DOHH2 (cell line): ENCODE measurements around the gene TUT4.

Experiments
- H3F3A ChIP-seq: fragments of 200-600 bp; sonication (generic), shearing (Covaris generic); 2 replicates; pipeline ENCODE4 v1.6.0; 2016; ENCODE audit warnings: antibody characterized with exemption, mild to moderate bottlenecking; ENCODE audit not compliant: control insufficient read depth, insufficient read depth
- H3K27ac ChIP-seq: fragments of 200-600 bp; sonication (generic); 2 replicates; pipeline ENCODE4 v1.5.1; 2014; ENCODE audit warnings: low read depth, mild to moderate bottlenecking, low read length, moderate library complexity
- H3K27me3 ChIP-seq: fragments of 200-600 bp; sonication (generic); 2 replicates; pipeline ENCODE4 v1.6.1; 2014; ENCODE audit warnings: mild to moderate bottlenecking, low read length, mixed read lengths; ENCODE audit not compliant: control insufficient read depth
- H3K36me3 ChIP-seq: fragments of 200-600 bp; sonication (generic); 2 replicates; pipeline ENCODE4 v1.6.1; 2014; ENCODE audit warnings: mild to moderate bottlenecking, low read length, moderate library complexity, mixed read lengths; ENCODE audit not compliant: control insufficient read depth
- H3K4me1 ChIP-seq: fragments of 200-600 bp; sonication (generic); 2 replicates; pipeline ENCODE4 v1.6.1; 2014; ENCODE audit warnings: mild to moderate bottlenecking, low read length, mixed read lengths; ENCODE audit not compliant: control insufficient read depth
- H3K4me2 ChIP-seq: fragments of 200-600 bp; sonication (generic); 2 replicates; pipeline ENCODE4 v1.6.0; 2014; ENCODE audit warnings: mild to moderate bottlenecking, low read length, moderate library complexity
- H3K4me3 ChIP-seq: fragments of 200-600 bp; sonication (generic); 2 replicates; pipeline ENCODE4 v1.5.1; 2014; ENCODE audit warnings: mild to moderate bottlenecking, low read length, mixed read lengths
- H3K79me2 ChIP-seq: fragments of 200-600 bp; sonication (generic); 2 replicates; pipeline ENCODE4 v1.6.1; 2014; ENCODE audit warnings: mild to moderate bottlenecking, low read length, mixed read lengths; ENCODE audit not compliant: control insufficient read depth
- H3K9me2 ChIP-seq: fragments of 200-600 bp; sonication (generic); replicated peaks from 2 replicates; pipeline ENCODE4 v1.6.1; 2014; ENCODE audit warnings: mild to moderate bottlenecking, low read length, mixed read lengths; ENCODE audit not compliant: control insufficient read depth
- H3K9me3 ChIP-seq: fragments of 200-600 bp; sonication (generic); 2 replicates; pipeline ENCODE4 v1.6.1; 2014; ENCODE audit warnings: antibody characterized with exemption, low read length, mixed read lengths; ENCODE audit not compliant: control insufficient read depth, insufficient read depth
- H4K20me1 ChIP-seq: fragments of 200-600 bp; sonication (generic); 2 replicates; pipeline ENCODE4 v1.6.0; 2014; ENCODE audit warnings: low read depth, mild to moderate bottlenecking, antibody characterized with exemption, low read length, moderate library complexity; ENCODE audit not compliant: control insufficient read depth, insufficient read depth
- EZH2phosphoT487 ChIP-seq: fragments of 200-600 bp; sonication (generic); IDR thresholded peaks from 2 replicates; pipeline ENCODE4 v1.6.1; 2017; ENCODE audit warnings: borderline replicate concordance, mild to moderate bottlenecking, antibody characterized with exemption, low read length, moderate library complexity, mixed read lengths
- TF ChIP-seq, protein P1 (sequence below): fragments of 200-600 bp; sonication (generic); IDR thresholded peaks from one replicate; pipeline ENCODE4 v1.5.1; 2014; ENCODE audit warnings: antibody characterized with exemption, mild to moderate bottlenecking, low read depth, low read length; ENCODE audit not compliant: poor library complexity, severe bottlenecking

Gene TUT4

DNA sequence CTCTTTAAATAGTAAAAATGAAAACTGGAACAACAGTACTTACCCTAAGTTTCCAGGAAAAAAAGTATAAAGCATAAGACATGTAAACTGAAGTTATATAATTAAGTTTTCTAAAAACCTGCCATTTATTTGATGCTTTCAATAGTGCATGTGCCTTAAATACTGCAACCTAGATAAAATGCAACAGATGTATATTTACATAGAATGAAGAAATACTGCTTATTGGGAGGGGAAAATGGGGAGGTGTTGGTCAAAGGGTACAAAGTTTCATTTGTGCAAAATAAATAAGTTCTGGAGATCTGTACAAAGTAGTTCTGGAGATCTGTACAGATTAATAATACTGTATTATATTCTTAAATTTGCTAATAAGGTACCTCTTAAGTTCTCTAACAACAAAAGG lies 79.9 kb downstream of the TUT4 start:
- H4K20me1 ChIP-seq: no peaks in the 10 kb centered on the region
- peaks cover 38% of the 10 kb centered on the region for H3K36me3 ChIP-seq
- TF ChIP-seq, protein P1, sequence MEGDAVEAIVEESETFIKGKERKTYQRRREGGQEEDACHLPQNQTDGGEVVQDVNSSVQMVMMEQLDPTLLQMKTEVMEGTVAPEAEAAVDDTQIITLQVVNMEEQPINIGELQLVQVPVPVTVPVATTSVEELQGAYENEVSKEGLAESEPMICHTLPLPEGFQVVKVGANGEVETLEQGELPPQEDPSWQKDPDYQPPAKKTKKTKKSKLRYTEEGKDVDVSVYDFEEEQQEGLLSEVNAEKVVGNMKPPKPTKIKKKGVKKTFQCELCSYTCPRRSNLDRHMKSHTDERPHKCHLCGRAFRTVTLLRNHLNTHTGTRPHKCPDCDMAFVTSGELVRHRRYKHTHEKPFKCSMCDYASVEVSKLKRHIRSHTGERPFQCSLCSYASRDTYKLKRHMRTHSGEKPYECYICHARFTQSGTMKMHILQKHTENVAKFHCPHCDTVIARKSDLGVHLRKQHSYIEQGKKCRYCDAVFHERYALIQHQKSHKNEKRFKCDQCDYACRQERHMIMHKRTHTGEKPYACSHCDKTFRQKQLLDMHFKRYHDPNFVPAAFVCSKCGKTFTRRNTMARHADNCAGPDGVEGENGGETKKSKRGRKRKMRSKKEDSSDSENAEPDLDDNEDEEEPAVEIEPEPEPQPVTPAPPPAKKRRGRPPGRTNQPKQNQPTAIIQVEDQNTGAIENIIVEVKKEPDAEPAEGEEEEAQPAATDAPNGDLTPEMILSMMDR: no peak
- no peak for TF ChIP-seq EZH2phosphoT487
- H3F3A ChIP-seq: no peaks in the 10 kb centered on the region
- no peak overlapping the region for H3K4me2 ChIP-seq
- no peak overlapping the region for H3K4me3 ChIP-seq
- no peaks in the 10 kb centered on the region for H3K9me2 ChIP-seq
- no peaks in the 10 kb centered on the region for H3K79me2 ChIP-seq
- no peaks in the 10 kb centered on the region for H3K9me3 ChIP-seq
- H3K4me1 ChIP-seq: no peaks in the 10 kb centered on the region
- H3K27me3 ChIP-seq: no peaks in the 10 kb centered on the region
- no peak overlapping the region for H3K27ac ChIP-seq

DNA sequence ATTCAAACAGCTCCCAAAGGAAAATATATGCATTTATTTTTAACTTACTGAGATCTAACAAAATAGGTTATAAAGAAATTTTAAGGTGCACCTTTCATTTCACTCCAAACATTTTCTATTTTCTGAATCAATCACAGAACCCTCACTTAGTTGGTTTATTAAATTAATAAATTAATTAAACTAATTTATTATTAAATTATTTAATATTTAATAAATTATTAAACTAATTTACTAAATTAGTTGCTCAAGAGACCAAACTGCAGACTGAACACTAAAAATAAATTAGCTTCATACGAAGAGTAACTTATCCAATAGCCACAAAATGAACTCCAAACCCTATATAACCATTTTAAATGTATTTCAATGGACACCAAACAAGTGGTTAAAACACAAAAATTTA lies 80.5 kb downstream of the TUT4 start:
- Histone ChIP-seq H3K4me3 (no peak overlapping the region), H3F3A (no peaks in the 10 kb centered on the region), H3K36me3 (peaks cover 32% of the 10 kb centered on the region), H3K27ac (no peak overlapping the region), H3K9me2 (no peaks in the 10 kb centered on the region), H3K9me3 (no peaks in the 10 kb centered on the region), H3K27me3 (no peaks in the 10 kb centered on the region), H3K79me2 (no peaks in the 10 kb centered on the region), H4K20me1 (no peaks in the 10 kb centered on the region), H3K4me2 (no peak overlapping the region), H3K4me1 (no peaks in the 10 kb centered on the region)
- TF ChIP-seq, protein P1: no peak
- no peak for TF ChIP-seq EZH2phosphoT487

DNA sequence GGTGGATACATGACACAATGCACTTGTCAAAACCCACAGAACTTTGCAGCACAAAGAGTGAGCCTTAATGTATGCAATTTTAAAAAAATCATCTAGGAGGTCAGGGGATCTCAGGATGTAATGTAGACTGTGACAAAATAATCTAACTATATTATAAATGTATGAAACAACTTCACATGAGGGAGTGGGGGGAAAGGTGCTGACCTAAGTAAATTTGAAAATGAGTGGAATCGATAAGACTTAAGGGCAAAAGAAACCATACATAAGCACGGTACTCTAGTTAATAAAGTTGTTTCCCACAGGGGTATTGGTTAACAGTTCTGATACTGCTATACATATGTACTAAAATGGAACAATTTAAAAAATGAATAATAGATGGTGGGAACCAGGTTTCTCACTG lies 83.8 kb downstream of the TUT4 start:
- Histone ChIP-seq H3K27me3 (no peaks in the 10 kb centered on the region), H3K9me2 (no peaks in the 10 kb centered on the region), H3K36me3 (peaks cover 19% of the 10 kb centered on the region), H3F3A (no peaks in the 10 kb centered on the region), H3K4me3 (no peak overlapping the region), H3K9me3 (no peaks in the 10 kb centered on the region), H3K27ac (no peak overlapping the region), H3K4me2 (no peak overlapping the region), H3K4me1 (no peaks in the 10 kb centered on the region), H3K79me2 (no peaks in the 10 kb centered on the region), H4K20me1 (no peaks in the 10 kb centered on the region)
- TF ChIP-seq, protein P1: no peak
- TF ChIP-seq EZH2phosphoT487: no peak

DNA sequence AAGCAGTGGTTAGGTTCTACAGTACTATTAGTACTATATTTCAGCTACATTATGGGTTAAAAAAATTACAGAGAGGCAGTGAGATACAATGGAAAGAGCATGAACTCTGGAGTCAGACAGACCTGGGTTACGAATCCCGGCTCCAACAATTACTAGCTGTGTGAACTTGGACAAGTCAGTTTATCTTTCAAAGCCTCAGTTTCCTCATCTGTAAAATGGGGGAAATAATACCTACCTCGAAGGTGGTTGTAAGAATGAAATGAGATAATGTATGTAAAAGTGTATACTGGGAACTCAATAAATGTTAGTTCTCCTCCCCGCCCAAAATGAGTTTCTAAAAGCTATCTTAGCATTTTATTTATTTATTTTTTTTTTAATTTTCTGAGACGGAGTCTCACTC lies 89.0 kb downstream of the TUT4 start:
- Histone ChIP-seq H3F3A (0 out of 2 replicates have a peak, but pooled peaks cover 4% of the 10 kb centered on the region), H3K4me1 (no peaks in the 10 kb centered on the region), H3K9me2 (no peaks in the 10 kb centered on the region), H4K20me1 (no peaks in the 10 kb centered on the region), H3K27me3 (no peaks in the 10 kb centered on the region), H3K27ac (no peak overlapping the region), H3K4me2 (no peak overlapping the region), H3K79me2 (no peaks in the 10 kb centered on the region), H3K9me3 (no peaks in the 10 kb centered on the region), H3K36me3 (peaks cover 12% of the 10 kb centered on the region), H3K4me3 (no peak overlapping the region)
- TF ChIP-seq, protein P1: no peak
- no peak for TF ChIP-seq EZH2phosphoT487
